ENCODE measurements around the gene AKAP13. TPM values are rescaled to one million over a fixed set of nuclear protein-coding genes. Genes with fewer than 3 reads are reported as not detected.

Gene AKAP13
- total RNA-seq, 2 donors from 2014 or later, result 87.3 to 106 TPM

Small RNAs within 50 kb of the gene (microRNA-seq; reads per million reads assigned to microRNA genes)
- not detected for gene MIR1276
- gene MIR7706, result 59.6 reads per million, percentile 46 among the genes with 10 or more reads in this experiment
